ENCODE data around the gene TTLL1.
A peak's percentile ranks its signal among the peaks of the same experiment; 100 is the strongest.
"Not testable (repeated sequence)": the region's sequence is repeated elsewhere in the genome, so short reads cannot be mapped to it uniquely, and the experiment has no call there.

Gene TTLL1

DNA sequence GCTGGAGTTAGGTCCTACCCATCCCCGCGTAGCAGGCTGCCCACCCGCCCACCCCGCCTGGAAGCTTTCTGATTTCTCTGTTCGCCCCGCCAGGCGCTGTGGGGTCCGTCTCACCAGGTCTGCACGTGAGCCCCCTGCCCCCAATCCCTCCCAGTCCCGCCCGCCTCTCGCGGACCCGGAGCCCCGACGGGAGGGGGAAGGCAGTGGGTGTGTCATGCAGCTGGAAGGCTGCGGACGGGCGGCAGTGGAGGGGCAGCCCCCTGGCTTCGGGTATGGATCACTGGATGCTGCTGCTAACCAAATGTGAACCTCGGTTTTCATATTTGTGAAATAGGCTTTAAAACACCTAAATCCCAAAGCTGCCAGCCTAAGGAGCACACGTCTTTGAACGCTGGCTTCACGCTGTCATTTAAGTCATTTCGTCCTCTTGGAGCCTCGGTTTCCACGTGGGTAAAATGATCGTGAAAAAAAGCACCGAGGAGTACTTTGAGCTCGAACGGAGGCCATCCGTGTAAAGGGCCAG, 20.8 kb upstream of the TTLL1 start:
- no peak for DNase-seq

DNA sequence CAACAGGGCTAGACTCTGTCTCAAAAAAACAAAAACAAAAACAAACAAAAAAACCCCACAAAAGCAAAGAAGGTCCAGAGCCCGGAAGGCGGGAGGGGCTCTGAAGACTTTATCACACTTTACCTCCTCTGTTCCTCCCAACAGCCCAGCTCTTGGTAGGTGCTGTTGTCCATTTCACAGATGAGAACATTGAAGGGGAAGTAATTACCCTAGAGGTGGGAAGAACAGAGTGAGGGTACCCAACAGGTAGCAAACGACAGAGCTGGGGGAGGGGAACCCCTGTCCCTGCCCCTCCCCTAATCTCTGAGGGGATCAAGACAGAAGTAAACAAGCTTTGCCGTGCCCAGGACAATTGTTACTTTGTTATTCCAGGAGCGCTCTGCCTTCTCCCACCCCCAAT, 20.3 kb upstream of the TTLL1 start:
- no peak for DNase-seq

DNA sequence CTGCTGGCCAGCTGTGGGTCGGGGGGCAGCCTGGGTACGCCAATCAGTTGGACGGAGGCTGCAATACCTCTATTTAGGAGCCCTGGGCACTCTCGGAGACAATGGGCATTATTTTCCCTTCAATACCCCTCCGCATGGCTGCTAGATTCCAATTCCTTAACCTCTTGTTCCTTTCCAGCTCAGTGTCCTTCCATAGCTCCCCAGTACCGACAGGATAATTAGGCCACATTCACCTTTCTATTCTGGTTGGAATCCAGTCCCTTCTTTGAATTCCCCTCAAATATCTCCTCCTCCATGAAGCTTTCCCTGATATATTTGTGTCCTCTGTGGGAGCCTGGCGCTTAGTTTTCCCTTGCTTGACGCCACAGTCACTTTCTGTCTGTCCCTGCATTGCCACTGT, 17.1 kb upstream of the TTLL1 start:
- no peak for DNase-seq

DNA sequence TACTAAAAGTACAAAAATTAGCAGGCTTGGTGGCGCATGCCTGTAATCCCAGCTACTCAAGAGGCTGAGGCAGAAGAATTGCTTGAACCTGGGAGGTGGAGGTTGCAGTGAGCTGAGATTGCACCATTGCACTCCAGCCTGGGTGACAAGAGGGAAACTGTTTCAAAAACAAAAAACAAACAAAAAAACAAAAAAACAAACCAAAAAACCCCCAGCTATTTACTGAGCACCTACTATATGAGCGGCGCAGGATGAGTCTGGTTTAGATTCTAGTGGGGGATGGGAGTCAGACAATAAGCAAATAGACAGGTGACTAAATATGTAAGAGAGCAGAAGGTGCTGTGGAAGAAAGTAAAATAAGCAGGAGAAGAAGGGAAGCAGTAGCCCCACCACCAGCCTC, 15.8 kb upstream of the TTLL1 start:
- not testable (repeated sequence) for DNase-seq

DNA sequence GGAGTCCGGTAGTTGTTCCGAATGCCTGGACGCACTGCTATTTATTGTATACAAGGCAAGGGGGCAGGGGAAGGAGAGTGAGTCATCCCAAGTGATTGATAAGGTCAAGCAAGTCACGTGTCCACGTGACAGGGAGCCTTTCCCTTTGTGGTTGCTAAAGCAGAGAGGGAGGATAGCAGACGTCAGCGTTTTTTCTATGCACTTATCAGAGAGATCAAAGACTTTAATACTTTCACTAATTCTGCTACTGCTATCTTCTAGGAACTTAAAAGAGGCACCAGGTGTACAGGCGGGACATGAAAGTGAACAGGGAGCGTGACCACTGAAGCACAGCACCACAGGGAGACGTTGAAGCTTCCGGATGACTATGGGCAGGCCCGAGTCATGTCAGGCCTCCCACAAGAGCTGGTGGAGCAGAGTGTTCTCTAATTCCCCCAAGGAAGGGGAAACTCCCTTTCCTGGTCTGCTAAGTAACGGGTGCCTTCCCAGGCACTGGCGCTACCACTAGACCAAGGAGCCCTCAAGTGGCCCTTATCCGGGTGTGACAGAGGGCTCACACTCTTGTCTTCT, 14.9 kb upstream of the TTLL1 start:
- DNase-seq = not testable (repeated sequence)

DNA sequence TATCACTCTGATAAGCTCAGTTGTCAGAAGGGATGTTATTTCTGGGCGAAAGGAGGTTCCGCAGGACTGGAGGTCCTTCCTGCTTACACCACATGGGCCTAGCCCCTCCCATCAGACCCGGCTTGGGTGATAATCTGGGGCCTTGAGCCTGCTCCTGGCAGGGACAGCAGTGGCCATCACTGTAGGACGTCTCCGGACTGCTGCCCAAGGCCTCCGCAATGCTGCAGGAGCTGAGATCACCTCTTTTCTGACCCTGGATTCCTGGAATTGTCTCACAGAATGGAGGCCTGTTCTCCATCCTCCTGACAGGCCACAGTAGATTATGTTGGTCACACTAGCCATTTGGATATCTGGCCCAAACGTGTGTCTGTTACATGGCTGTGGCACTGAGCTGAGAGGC, 12.1 kb upstream of the TTLL1 start:
- no peak for DNase-seq

DNA sequence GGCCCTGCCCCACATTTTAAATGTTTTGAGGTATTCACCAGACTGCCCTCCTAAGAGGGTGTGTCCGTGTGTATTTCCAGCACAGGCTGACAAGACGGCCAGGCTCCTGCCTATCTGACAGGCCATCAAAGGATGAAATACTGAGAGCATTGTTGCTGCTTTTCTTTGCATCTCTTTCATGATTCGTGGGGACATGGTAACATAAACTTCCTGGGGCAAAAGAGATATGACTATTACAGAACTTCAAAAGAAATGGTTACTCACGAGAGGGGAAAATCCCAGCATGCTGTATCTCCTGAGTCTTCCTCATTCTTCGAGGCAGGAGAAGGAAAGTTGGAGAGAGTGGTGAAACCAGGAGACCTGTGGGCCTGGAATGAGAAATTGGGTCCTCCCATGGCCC, 11.0 kb upstream of the TTLL1 start:
- no peak for DNase-seq

DNA sequence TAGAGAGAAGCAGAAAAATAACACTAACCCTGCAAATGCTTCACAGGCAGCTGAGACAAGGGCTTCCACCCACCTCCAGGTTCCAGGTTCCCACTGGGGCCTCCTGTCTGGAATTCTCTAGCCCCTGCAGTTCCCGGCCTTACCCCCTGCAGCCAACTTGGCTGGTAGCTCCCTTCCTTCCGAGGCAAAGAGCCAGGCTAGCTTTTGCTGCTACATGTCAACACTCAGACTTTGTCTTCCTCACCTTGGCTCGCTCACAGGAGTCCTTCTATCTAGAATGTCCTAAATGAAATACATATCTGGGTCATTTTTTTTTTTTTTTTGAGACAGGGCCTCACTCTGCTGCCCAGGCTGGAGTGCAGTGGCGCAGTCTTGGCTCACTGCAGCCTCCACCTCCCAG, 9.9 kb upstream of the TTLL1 start:
- no peak for DNase-seq

DNA sequence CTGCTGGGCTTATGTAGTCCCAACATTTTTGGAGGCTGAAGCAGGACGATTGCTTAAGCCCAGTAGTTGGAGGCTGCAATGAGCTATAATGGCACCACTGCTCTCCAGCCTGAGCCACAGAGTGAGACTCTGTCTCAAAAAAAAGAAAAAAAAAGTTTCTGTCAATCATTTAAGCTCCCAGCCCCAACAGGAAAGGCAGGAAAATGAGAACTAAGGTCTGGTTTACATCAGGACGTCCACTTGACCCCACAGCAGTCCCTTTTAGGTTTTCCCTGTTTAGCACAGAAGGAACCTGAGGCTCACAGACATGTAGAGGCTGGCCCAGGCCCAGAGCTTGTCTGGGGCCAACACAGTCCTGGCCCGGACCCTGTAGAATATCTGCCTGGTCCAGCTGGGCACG, 9.2 kb upstream of the TTLL1 start:
- no peak for DNase-seq

DNA sequence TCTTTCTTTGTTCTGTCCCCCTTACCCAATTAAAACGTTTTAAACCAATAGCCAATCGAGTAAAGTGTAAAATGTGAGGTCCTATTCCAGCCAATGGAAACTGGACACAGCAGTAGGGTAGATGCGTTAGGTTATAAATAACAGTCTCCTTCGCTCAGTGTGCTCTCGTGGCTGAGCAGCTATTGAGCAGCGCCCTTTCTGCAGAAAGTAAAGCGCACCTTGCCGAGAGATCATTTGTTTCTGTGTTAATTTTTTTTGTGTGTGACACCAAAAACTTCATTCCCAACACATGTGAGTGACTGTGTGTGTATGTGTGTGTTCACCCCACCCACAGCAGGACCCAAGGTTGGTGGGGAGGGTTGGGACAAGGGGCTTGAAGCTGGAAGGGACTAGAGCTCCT, 7.2 kb upstream of the TTLL1 start:
- DNase-seq = no peak

DNA sequence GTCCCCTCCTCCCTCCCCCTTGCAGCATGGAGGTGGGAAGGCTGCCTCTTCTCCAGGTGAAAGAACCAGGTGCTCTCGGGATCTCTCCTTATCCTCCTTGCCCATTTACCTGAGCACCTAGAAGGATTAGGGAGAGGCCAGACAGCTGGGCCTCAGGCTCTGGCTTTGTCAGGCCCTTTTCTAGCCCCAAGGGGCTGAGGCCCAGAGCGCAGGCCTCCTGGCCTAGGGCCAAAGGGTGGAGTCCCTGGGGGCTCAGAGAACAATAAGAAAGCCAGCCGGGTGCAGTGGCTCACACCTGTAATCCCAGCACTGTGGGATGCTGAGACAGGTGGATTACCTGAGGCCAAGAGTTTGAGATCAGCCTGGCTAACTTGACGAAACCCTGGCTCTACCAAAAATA, 5.4 kb upstream of the TTLL1 start:
- DNase-seq = no peak

DNA sequence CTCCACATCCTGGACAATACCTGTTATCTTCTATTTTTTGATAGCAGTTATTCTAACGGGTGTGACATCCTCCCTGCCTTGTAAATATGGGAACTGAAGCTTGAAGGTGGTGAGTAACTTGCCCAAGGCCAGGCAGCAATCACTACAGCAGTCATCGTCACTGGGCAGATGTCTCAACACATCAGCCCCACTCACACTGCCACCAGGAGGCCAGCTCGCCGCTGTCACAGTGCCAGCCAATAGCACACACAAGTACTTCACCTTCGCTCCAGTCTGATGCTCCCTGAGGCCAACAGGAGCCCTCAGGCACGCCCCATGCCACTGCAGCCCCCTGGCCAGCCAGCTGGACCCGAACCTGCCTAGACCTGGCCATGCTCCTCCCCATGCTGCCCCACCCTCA, 4.9 kb upstream of the TTLL1 start:
- DNase-seq = peak; percentile 28

DNA sequence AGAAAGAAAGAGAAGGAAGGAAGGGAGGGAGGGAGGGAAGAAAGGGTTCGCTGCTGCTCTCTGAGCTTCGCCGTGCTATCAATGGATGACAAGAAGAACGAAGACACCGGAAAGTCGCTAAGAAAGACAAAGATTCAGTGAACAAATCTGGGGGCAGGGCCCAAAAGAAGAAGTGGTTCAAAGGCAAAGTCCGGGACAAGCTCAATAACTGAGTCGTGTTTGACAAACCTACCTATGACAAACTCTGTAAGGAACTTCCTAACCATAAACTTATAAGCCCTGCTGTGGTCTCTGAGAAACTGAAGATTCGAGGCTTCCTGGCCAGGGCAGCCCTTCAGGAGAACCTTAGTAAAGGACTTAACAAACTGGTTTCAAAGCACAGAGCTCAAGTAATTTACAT, 2.9 kb upstream of the TTLL1 start:
- peak; percentile 32 for DNase-seq

DNA sequence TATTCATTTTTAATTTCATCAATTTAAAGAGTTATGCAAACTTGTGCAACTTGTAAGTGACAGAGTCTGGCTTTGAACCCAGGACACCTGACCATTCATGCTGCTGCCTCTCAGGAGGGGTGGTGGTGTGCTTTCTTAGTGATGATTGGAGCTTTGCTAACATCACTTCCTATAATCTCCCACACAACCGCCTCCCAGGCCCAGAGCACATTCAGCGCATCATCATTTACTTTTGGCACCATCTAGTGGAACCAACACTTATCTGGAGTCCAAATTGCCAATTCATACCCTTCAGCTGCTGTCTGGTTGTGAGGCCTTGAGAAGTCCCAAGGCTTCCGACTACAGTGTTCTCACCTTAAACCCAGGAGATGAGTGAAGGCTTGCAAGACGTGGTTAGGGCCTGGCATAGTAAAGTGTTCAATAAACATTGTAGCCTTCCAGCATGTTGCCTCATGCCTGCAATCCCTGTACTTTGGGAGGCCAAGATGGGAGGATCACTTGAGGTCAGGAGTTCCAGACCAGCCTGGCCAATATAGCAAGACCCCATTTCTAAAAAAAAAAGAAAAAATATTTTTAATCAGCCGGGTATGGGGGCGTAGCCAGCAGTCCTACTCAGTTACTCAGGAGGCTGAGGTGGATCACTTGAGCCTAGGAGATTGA, 1.1 kb upstream of the TTLL1 start:
- peak; percentile 60 for DNase-seq

DNA sequence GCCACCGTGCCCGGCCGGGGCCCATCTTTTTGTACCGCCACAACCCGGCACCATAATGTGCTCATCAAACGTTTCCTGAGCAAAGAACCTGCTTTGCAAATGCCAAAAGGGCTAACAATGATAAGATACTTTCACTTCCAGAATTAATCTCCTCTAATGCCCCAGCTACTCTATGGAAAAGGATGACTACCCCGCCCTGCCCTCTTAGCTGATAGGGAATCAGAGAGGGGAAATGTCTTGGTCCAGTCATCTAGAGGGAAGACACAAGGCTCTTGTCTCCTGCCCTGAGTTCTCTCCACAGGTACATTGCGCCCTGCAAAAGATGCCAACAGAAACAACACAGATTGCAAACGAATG, 586 bp downstream of the TTLL1 start:
- DNase-seq = no peak

DNA sequence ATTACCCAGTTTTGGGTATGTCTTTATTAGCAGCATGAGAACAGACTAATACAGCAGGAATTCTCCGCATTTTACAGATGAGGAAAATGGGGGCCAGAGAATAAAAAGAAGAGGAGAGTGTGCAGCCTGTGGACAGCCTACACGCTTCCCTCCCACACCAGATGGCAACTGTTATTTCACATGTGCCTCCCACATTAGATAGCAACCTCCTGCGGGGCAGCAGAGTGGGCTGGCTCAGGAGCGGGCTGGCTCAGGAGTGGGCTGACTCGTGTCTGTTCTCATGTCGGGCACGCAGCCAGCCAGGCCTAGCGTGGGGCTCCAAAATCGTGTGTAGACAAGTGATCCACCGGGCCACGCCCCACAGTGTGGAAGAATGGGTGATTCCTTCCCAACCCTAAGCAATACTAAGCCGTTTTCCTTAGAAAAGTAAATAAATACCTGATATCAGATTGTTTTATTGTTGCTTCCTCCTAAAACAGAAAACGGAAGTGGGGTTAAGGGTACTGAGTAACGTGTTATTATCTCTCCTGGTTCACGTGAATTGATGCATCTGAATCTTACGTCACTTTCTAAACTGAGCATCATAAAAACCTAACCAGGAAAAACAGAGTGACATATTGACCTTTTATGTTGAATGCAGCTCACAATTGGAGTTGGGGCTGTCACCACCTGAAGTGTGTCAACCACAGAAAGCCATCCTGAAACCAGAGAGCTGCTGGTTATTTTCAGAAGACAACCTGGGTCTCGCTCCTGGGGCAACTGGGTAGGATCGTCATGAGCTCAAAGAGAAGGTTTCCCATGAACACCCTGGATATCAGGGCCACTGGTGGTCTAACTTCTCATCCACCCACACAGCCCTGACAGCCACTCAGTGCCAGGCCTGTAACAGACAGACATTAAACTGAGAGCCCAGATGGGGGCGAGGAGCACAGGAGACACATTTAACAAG, 3.3 kb downstream of the TTLL1 start:
- no peak for DNase-seq

DNA sequence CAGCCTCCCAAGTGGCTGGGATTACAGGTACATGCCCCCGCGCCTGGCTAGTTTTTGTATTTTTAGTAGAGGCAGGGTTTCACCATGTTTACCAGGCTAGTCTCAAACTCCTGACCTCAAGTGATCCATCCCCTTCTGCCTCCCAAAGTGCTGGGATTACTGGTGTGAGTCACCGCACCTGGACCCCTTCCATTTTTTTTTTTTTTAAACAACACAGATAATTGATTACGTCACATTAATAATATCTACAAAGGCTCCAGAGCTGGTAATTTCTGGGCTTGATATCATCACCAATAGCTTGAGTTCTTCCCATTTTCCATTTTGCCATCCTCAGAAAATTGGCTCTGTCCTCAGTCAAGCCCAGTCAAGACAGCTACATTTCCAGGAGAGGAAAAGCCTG, 7.2 kb downstream of the TTLL1 start:
- no peak for DNase-seq

DNA sequence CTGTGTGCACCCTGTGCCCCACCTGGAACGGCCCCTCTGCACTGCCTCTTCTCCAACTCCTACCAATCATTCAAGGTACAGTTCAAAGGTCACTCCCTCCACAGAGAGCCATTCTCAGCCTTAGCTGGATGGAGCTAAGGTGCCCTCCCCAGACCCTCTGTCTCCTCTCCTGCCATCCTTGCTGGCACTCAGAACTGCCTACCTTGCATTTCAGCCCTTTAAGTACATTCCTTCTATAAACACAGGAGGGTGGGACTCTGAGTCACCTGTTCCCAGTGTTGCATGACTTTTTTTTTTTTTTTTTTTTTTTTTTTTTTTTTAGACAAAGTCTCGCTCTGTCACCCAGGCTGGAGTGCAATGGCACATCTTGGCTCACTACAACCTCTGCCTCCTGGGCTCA, 8.6 kb downstream of the TTLL1 start:
- DNase-seq = no peak

DNA sequence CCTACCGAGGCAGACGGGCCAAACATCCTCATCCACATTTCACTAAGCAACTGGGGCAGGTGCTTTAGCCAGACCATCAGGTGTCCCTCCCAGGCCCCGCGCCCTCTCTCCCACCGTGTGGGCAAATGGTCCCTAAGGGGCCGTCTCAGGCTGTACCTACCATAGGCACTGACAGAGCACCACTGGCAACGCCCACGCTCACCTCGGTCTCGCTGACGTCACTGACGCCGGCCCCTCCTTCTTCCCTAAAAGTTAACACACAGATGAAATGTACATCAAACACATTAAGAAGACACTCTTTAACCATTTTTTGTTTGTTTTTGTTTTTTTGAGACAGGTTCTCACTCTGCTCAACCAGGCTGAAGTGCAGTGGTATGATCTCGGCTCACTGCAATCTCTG, 9.4 kb downstream of the TTLL1 start:
- DNase-seq = no peak

DNA sequence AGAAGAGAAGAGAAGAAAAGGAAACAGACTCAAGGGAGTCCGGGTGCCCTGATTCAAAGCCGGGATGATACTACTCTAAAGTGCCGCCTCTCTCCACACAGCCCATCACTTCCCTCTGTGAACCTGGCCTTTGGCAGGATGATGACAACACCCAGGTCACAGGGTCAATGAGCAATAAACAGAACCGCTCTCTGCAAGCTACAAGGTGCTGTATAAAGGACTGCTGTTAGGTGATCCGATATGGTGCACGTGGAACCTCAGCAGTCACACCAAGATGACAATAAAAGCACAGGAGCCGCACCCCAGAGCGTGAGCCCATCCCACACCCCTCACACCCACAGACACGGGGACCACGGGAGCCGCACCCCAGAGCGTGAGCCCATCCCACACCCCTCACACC, 10.7 kb downstream of the TTLL1 start:
- DNase-seq = no peak

DNA sequence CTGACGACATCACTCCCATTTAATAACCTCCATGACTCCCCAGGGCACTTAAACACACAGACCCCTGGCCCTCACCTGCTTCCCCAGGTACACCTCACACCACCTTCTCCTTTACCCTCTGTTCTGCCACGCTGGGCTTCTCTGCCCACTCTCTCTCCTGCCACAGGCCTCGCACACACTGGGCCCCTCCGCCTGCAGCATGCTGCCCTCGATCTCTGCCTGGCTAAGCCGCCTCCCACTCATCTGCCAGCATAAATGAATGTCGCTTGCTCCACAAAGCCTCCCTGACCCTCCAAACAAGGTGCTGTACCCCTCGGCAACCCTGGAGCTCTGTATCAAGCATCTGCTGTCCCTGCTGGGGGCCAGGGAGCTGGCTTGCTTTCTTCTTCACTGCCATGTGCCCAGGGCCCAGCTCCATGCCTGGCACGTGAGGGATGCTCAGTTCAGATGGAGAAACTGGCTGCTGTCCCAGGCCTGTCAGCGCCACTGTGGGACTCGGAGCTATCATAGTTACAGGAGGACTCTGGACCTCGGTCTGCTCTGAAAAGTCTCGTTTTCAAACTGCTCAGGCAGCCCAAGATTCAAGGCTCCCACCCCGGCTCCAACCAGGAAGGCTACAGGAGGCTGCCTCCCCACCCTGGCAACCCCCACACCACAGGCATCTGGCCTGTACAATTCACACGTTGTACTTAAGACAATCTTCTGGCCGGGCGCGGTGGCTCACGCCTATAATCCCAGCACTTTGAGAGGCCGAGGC, 11.9 kb downstream of the TTLL1 start:
- no peak for DNase-seq

DNA sequence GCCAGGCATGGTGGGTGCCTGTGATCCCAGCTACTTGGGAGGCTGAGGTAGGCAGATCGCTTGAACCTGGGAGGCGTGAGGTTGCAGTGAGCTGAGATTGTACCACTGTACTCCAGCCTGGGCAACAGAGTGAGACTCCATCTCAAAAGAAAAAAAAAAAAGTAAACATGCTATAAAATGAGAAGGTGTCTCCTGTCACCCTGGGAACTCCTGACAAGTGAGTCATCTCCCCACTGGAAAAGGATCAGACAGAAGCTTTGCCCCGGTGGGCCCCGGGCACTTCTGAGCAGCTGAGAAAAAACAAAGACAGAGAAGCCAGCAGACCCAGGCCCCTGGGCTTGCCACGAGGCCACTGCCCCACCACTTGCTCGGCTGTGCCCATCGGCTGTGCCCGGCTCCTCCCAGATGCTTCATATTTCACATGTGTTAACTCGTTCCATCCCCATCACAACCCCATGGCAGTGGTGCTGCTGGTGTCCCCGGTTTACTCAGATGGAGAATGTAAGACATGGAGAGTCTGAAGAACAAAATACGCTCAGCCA, 22.3 kb downstream of the TTLL1 start:
- no peak for DNase-seq

DNA sequence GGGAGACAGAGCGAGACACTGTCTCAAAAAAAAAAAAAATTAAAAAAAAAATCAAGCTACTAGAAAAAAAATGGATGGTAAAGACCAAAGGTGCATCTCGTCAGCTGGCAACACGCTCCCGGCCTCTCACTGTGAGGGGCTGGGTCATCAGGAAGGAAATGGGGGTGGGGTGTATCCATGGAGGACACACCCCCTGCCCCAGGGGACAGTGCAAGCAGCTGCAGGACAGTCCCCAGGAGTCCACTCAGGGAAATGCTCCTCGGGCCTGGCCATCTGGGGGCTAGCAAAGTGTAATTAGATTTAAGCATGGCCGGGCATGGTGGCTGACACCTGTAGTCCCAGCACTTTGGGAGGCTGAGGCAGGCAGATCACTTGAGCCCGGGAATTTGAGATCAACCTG, 23.1 kb downstream of the TTLL1 start:
- DNase-seq = no peak
